Common myeloid progenitor, CD34-positive (primary cell): ENCODE measurements around the gene KRT84.

ENCODE experiments used
- CTCF ChIA-PET: fragments of 350-600 bp; sonication (Branson Sonifier 250); formaldehyde crosslinking; loops from one replicate; lab custom pipeline; 2021; ENCODE audit warnings: antibody characterized with exemption; lab: Charles Lee
- POLR2A ChIA-PET: fragments of 350-600 bp; sonication (Branson Sonifier 250); formaldehyde crosslinking; loops from one replicate; lab custom pipeline; 2021; ENCODE audit warnings: antibody characterized with exemption; lab: Charles Lee
- DNase-seq, 3 donors: peaks; one replicate each; pipeline versions ENCODE4 v3.0.0 to v3.0.0-alpha.2; 2013
- H3K27ac ChIP-seq, 2 experiments: 1 replicate in 1 of 2; 2 replicates in 1 of 2; pipeline ENCODE4 v1.7.0; 2013; ENCODE audit warnings: inconsistent platforms in 2 of 2, low read length in 2 of 2, mild to moderate bottlenecking in 2 of 2, low read depth in 1 of 2, moderate library complexity in 1 of 2; ENCODE audit not compliant: severe bottlenecking in 2 of 2, insufficient read depth in 1 of 2, poor library complexity in 1 of 2
- H3K27me3 ChIP-seq, 5 experiments: replicated peaks in 2 of 5; 1 replicate in 3 of 5; 2 replicates in 2 of 5; pipeline versions ENCODE4 v1.6.1 to v1.7.0; 2013; ENCODE audit warnings: low read length in 4 of 5, mild to moderate bottlenecking in 2 of 5, moderate library complexity in 2 of 5, inconsistent platforms in 1 of 5; ENCODE audit not compliant: insufficient read depth in 5 of 5, control insufficient read depth in 4 of 5
- H3K36me3 ChIP-seq, 4 experiments: 1 replicate in 2 of 4; 2 replicates in 2 of 4; pipeline versions ENCODE4 v1.6.1 to v1.7.0; 2013; ENCODE audit warnings: low read length in 3 of 4, control low read depth in 1 of 4, mild to moderate bottlenecking in 1 of 4; ENCODE audit not compliant: control insufficient read depth in 4 of 4, insufficient read depth in 4 of 4
- H3K4me1 ChIP-seq, 4 experiments: 1 replicate in 3 of 4; 2 replicates in 1 of 4; pipeline versions ENCODE4 v1.6.1 to v1.7.1; 2013; ENCODE audit warnings: low read length in 3 of 4, mild to moderate bottlenecking in 3 of 4, control low read depth in 1 of 4, inconsistent platforms in 1 of 4, moderate library complexity in 1 of 4; ENCODE audit not compliant: control insufficient read depth in 4 of 4, insufficient read depth in 4 of 4; ENCODE audit errors: control extremely low read depth in 1 of 4
- H3K4me3 ChIP-seq, 7 experiments: 1 replicate in 4 of 7; 2 replicates in 3 of 7; pipeline versions ENCODE4 v1.5.1 to v1.7.0; 2013; ENCODE audit warnings: mild to moderate bottlenecking in 7 of 7, low read length in 6 of 7, moderate library complexity in 6 of 7, inconsistent platforms in 2 of 7, low read depth in 2 of 7, control low read depth in 1 of 7; ENCODE audit not compliant: insufficient read depth in 4 of 7, control insufficient read depth in 1 of 7; ENCODE audit errors: extremely low read depth in 1 of 7
- H3K9me3 ChIP-seq, 5 experiments: 1 replicate in 4 of 5; 2 replicates in 1 of 5; pipeline versions ENCODE4 v1.6.1 to v1.7.1; 2013; ENCODE audit warnings: low read length in 4 of 5, mild to moderate bottlenecking in 2 of 5, inconsistent platforms in 1 of 5, low read depth in 1 of 5, moderate library complexity in 1 of 5; ENCODE audit not compliant: control insufficient read depth in 4 of 5, insufficient read depth in 2 of 5; ENCODE audit errors: control extremely low read depth in 1 of 5
- WGBS: methylation state at CpG from one replicate; pipeline ENCODE4 v1.1.5; 2013; ENCODE audit not compliant: insufficient coverage; 5-methylcytosine and 5-hydroxymethylcytosine counted together

KRT84 gene

GRCh38 chr12:52342781-52343490 lies 42.5 kb downstream of the KRT84 start:
- no peaks in the 10 kb centered on the region for H3K36me3 ChIP-seq
- DNase-seq = no peak
- H3K4me3 ChIP-seq = no peak overlapping the region
- WGBS = 100% methylated on average over 2 of the region's 2 CpGs
- H3K4me1 ChIP-seq = no peaks in the 10 kb centered on the region
- peaks cover 0 to 3% (median 0%) of the 10 kb centered on the region in 5 experiments for H3K9me3 ChIP-seq
- no peak overlapping the region for H3K27ac ChIP-seq
- H3K27me3 ChIP-seq = peaks cover 0 to 11% (median 0%) of the 10 kb centered on the region in 5 experiments
- ChIA-PET CTCF (interaction anchor here (2.2 to 2.6 kb wide), 2 partner anchors 15 to 16 kb away, joined by 8 to 9 read pairs; no protein-coding TSS in a partner anchor), POLR2A (no interaction called here)

GRCh38 chr12:52341066-52341580 lies 44.3 kb downstream of the KRT84 start:
- DNase-seq = no peak
- Histone ChIP-seq H3K36me3 (no peaks in the 10 kb centered on the region), H3K4me1 (no peaks in the 10 kb centered on the region), H3K4me3 (no peak overlapping the region), H3K27me3 (peaks cover 0 to 11% (median 0%) of the 10 kb centered on the region in 5 experiments), H3K9me3 (peaks cover 0 to 5% (median 2%) of the 10 kb centered on the region in 5 experiments), H3K27ac (no peak overlapping the region)
- 98% methylated on average over 12 of the region's 14 CpGs for WGBS
- ChIA-PET POLR2A (no interaction called here), CTCF (interaction anchor here (2.6 kb wide), 1 partner anchor 13 kb away, joined by 8 read pairs; no protein-coding TSS in a partner anchor)

- peaks cover 0 to 11% (median 4%) of the 10 kb centered on the region in 5 experiments for H3K9me3 ChIP-seq
- whole genome bisulfite sequencing = 94% methylated on average over 10 of the region's 10 CpGs
- no peak overlapping the region for H3K4me3 ChIP-seq
- ChIA-PET CTCF (interaction anchor here (0.6 to 1.7 kb wide), 9 partner anchors 9 to 613 kb away, joined by 3 to 6 read pairs (median 4); no protein-coding TSS in a partner anchor), POLR2A (interaction anchor here (0.9 kb wide), 1 partner anchor 11 kb away, joined by 3 read pairs; no protein-coding TSS in a partner anchor)
- no peak overlapping the region for H3K27ac ChIP-seq
- peaks cover 0 to 5% (median 0%) of the 10 kb centered on the region in 5 experiments for H3K27me3 ChIP-seq
- DNase-seq = no peak
- H3K4me1 ChIP-seq = no peaks in the 10 kb centered on the region
- H3K36me3 ChIP-seq = no peaks in the 10 kb centered on the region
These were observed 47.1 kb downstream of the KRT84 start for GRCh38 chr12:52338241-52338960.

- no peak overlapping the region for H3K4me3 ChIP-seq
- H3K9me3 ChIP-seq = peaks cover 0 to 11% (median 3%) of the 10 kb centered on the region in 5 experiments
- peaks cover 0 to 5% (median 0%) of the 10 kb centered on the region in 5 experiments for H3K27me3 ChIP-seq
- CTCF ChIA-PET = interaction anchor here (1.1 to 1.5 kb wide), 6 partner anchors 9 to 541 kb away, joined by 3 to 7 read pairs (median 4); no protein-coding TSS in a partner anchor
- no peaks in the 10 kb centered on the region for H3K36me3 ChIP-seq
- POLR2A ChIA-PET = no interaction called here
- WGBS = no CpG with 5 or more reads among the region's 1 CpG
- peak in 2 of 3 donors; percentile 13 to 33 for DNase-seq
- no peak overlapping the region for H3K27ac ChIP-seq
- no peaks in the 10 kb centered on the region for H3K4me1 ChIP-seq
These were observed 48.4 kb downstream of the KRT84 start for GRCh38 chr12:52337054-52337453.

- ChIA-PET POLR2A (no interaction called here), CTCF (interaction anchor here (1.1 to 1.5 kb wide), 3 partner anchors 9 to 182 kb away, joined by 4 to 7 read pairs (median 4); no protein-coding TSS in a partner anchor)
- H3K4me1 ChIP-seq = no peaks in the 10 kb centered on the region
These were observed 48.8 kb downstream of the KRT84 start for GRCh38 chr12:52336641-52337040.

GRCh38 chr12:52335598-52336262 lies 49.7 kb downstream of the KRT84 start:
- H3K4me3 ChIP-seq = no peak overlapping the region
- CTCF ChIA-PET = interaction anchor here (0.7 to 1.4 kb wide), 2 partner anchors 21 to 26 kb away, joined by 3 to 4 read pairs; no protein-coding TSS in a partner anchor
- H3K9me3 ChIP-seq = peaks cover 0 to 11% (median 3%) of the 10 kb centered on the region in 5 experiments
- no peak overlapping the region for H3K27ac ChIP-seq
- POLR2A ChIA-PET = no interaction called here
- H3K36me3 ChIP-seq = no peaks in the 10 kb centered on the region
- H3K27me3 ChIP-seq = peaks cover 0 to 5% (median 0%) of the 10 kb centered on the region in 5 experiments
- WGBS = 78% methylated on average over 4 of the region's 4 CpGs
- DNase-seq = no peak
- H3K4me1 ChIP-seq = no peaks in the 10 kb centered on the region

More at GRCh38 chr12:52336641-52337040, 48.8 kb downstream of the KRT84 start:
- peak in 1 of 3 donors; percentile 8 for DNase-seq
- no peak overlapping the region for H3K27ac ChIP-seq
- WGBS = no CpG with 5 or more reads among the region's 2 CpGs
- no peaks in the 10 kb centered on the region for H3K36me3 ChIP-seq
- H3K9me3 ChIP-seq = peaks cover 0 to 11% (median 3%) of the 10 kb centered on the region in 5 experiments
- no peak overlapping the region for H3K4me3 ChIP-seq
- H3K27me3 ChIP-seq = peaks cover 0 to 5% (median 0%) of the 10 kb centered on the region in 5 experiments
